HT-29 (cell line): ENCODE data around the gene RING1. TPM values are rescaled to one million over a fixed set of nuclear protein-coding genes. Genes with fewer than 3 reads are reported as not detected.
A peak's percentile ranks its signal among the peaks of the same experiment; 100 is the strongest.

Experiments used
- DNase-seq: peaks from one replicate; pipeline ENCODE4 v3.0.0-alpha.2; 2015; ENCODE audit warnings: low spot score
- small RNA-seq: library from RNA; depleted of rRNA; stranded (forward); fragments of <200 nt; gene quantifications from one replicate; pipeline ENCODE3, GENCODE V24; 2014
- total RNA-seq: library from RNA; depleted of rRNA; stranded (reverse); fragments of >200 nt; shearing (Covaris generic); gene quantifications from 2 replicates; pipeline ENCODE4 v1.2.3, GENCODE V29; 2014; rRNA removed

RING1 gene
- total RNA-seq, 1 experiment from 2014 or later: 36.1 TPM

GRCh38 chr6:33241968-33242367, 33.7 kb downstream of the RING1 start:
- no peak for DNase-seq

GRCh38 chr6:33243476-33243875, 35.2 kb downstream of the RING1 start:
- no peak for DNase-seq

GRCh38 chr6:33247977-33248642, 39.8 kb downstream of the RING1 start:
- DNase-seq: peak; percentile 93

GRCh38 chr6:33248643-33248931, 40.3 kb downstream of the RING1 start:
- no peak for DNase-seq

- peak; percentile 97 for DNase-seq
Measured at GRCh38 chr6:33248932-33249731, 40.8 kb downstream of the RING1 start.

- no peak for DNase-seq
Measured at GRCh38 chr6:33249732-33250630, 41.7 kb downstream of the RING1 start.

GRCh38 chr6:33250731-33251130, 42.4 kb downstream of the RING1 start:
- DNase-seq: no peak

- DNase-seq: no peak
Measured at GRCh38 chr6:33251395-33252012, 43.2 kb downstream of the RING1 start.

- DNase-seq: no peak
Measured at GRCh38 chr6:33252759-33253158, 44.5 kb downstream of the RING1 start.

GRCh38 chr6:33254591-33254990, 46.3 kb downstream of the RING1 start:
- DNase-seq: no peak

GRCh38 chr6:33259032-33259431, 50.7 kb downstream of the RING1 start:
- DNase-seq: peak; percentile 67

Small RNA genes lying within 50 kb of the gene (small RNA-seq; reads per million reads assigned to genes)
- not detected for gene MIR219A1
- gene RNY4P10: not detected

Other genes with a start within 250 kb of the RING1 start
- gene BRD2, start 239.9 kb upstream of the RING1 start, total RNA-seq: 144 and 147 TPM in 2 replicates
- gene HLA-DOA, start 198.9 kb upstream of the RING1 start, total RNA-seq: 0.03 and 0.23 TPM in 2 replicates
- gene HLA-DPA1, start 134.9 kb upstream of the RING1 start, total RNA-seq: not detected in 2 replicates
- not detected in 2 replicates for gene HLA-DPB1, start 132.5 kb upstream of the RING1 start, total RNA-seq
- gene COL11A2, start 16.0 kb upstream of the RING1 start, total RNA-seq: 0.31 and 0.47 TPM in 2 replicates
- gene RXRB, start 7.8 kb upstream of the RING1 start, total RNA-seq: 28.1 and 32.9 TPM in 2 replicates
- gene SLC39A7, start 7.6 kb upstream of the RING1 start, total RNA-seq: 131 and 147 TPM in 2 replicates
- gene HSD17B8, start 3.8 kb upstream of the RING1 start, total RNA-seq: 28.0 and 35.8 TPM in 2 replicates
- 39.4 and 48.5 TPM in 2 replicates for gene VPS52, start 63.4 kb downstream of the RING1 start, total RNA-seq
- gene RPS18, start 63.6 kb downstream of the RING1 start, total RNA-seq: 3,486 and 3,632 TPM in 2 replicates
- gene B3GALT4, start 68.6 kb downstream of the RING1 start, total RNA-seq: 10.6 and 14.1 TPM in 2 replicates
- 79.0 and 92.2 TPM in 2 replicates for gene WDR46, start 80.7 kb downstream of the RING1 start, total RNA-seq
- gene PFDN6, start 81.1 kb downstream of the RING1 start, total RNA-seq: 86.8 and 90.7 TPM in 2 replicates
- 38.2 and 42.6 TPM in 2 replicates for gene RGL2, start 90.4 kb downstream of the RING1 start, total RNA-seq
- gene TAPBP, start 105.6 kb downstream of the RING1 start, total RNA-seq: 163 and 194 TPM in 2 replicates
- 22.8 and 25.3 TPM in 2 replicates for gene ZBTB22, start 109.2 kb downstream of the RING1 start, total RNA-seq
- gene DAXX, start 114.5 kb downstream of the RING1 start, total RNA-seq: 45.8 and 83.5 TPM in 2 replicates
- gene KIFC1, start 183.3 kb downstream of the RING1 start, total RNA-seq: 64.8 and 67.5 TPM in 2 replicates
- 30.8 and 35.5 TPM in 2 replicates for gene PHF1, start 202.5 kb downstream of the RING1 start, total RNA-seq
- gene CUTA, start 209.6 kb downstream of the RING1 start, total RNA-seq: 300 and 321 TPM in 2 replicates
- gene SYNGAP1, start 211.6 kb downstream of the RING1 start, total RNA-seq: 3.3 and 5.2 TPM in 2 replicates
- gene ZBTB9, start 246.1 kb downstream of the RING1 start, total RNA-seq: 4.7 and 11.2 TPM in 2 replicates